Upper lobe of right lung (tissue), 1 donor: ENCODE results near the gene WFDC1. TPM values are rescaled to one million over a fixed set of nuclear protein-coding genes. Genes with fewer than 3 reads are reported as not detected.
"Not testable (repeated sequence)": the region's sequence is repeated elsewhere in the genome, so short reads cannot be mapped to it uniquely, and the experiment has no call there.

Experiments
- ATAC-seq: fragments of 200-7000 bp; cut with Tn5 transposase; one replicate; pipeline ENCODE4 v1.9.1; 2020; ENCODE audit warnings: mild to moderate bottlenecking, moderate library complexity
- DNase-seq: peaks from one replicate; pipeline ENCODE4 v3.0.0-alpha.2; 2020
- H3K27ac ChIP-seq: fragments of 200-600 bp; one replicate; pipeline ENCODE4 v1.8.0; 2022
- H3K27me3 ChIP-seq: fragments of 200-600 bp; one replicate; pipeline ENCODE4 v1.8.0; 2022; ENCODE audit warnings: mild to moderate bottlenecking
- H3K36me3 ChIP-seq: fragments of 200-600 bp; one replicate; pipeline ENCODE4 v1.8.0; 2022
- H3K4me1 ChIP-seq: fragments of 200-600 bp; one replicate; pipeline ENCODE4 v1.8.0; 2022
- H3K4me3 ChIP-seq: fragments of 200-600 bp; one replicate; pipeline ENCODE4 v1.8.0; 2022; ENCODE audit warnings: mild to moderate bottlenecking
- H3K9me3 ChIP-seq: fragments of 200-600 bp; one replicate; pipeline ENCODE4 v1.8.0; 2022
- CTCF ChIP-seq: fragments of 200-600 bp; IDR thresholded peaks from one replicate; pipeline ENCODE4 v1.8.0; 2022; ENCODE audit warnings: antibody characterized with exemption
- intact Hi-C: fragments of 100-400 bp; cut with DNase I; formaldehyde crosslinking; loops from one replicate; pipeline ENCODE4 v1.11.0; 2022
- total RNA-seq: library from RNA; stranded (reverse); fragmentation: NEBNext Ultra II Directional; extraction: Animal tissue kit (Norgen Biotek cat#: 25700); gene quantifications from one replicate; pipeline ENCODE4 v1.2.1, GENCODE V29; 2021
- donor health status: DM: no; HTN: yes; CAD: no; lungs with severe emphysema.

Gene WFDC1
- total RNA-seq, 1 donor from 2014 or later: 26.0 TPM

GRCh38 chr16:84331998-84332780 lies 37.5 kb downstream of the WFDC1 start:
- Histone ChIP-seq H3K4me1 (no peaks in the 10 kb centered on the region), H3K4me3 (no peak overlapping the region), H3K27ac (no peak overlapping the region), H3K36me3 (no peaks in the 10 kb centered on the region), H3K27me3 (no peaks in the 10 kb centered on the region), H3K9me3 (no peaks in the 10 kb centered on the region)
- intact Hi-C loops: no loop called here
- ATAC-seq (no peak), DNase-seq (peak; percentile 27)
- no peak for TF ChIP-seq CTCF

- Histone ChIP-seq H3K9me3 (no peaks in the 10 kb centered on the region), H3K27me3 (no peaks in the 10 kb centered on the region), H3K4me1 (no peaks in the 10 kb centered on the region), H3K36me3 (no peaks in the 10 kb centered on the region), H3K27ac (no peak overlapping the region), H3K4me3 (no peak overlapping the region)
- ATAC-seq: peak; percentile 96
- DNase-seq: peak; percentile 85
- TF ChIP-seq CTCF: no peak
- intact Hi-C loops: no loop called here
Measured at GRCh38 chr16:84332975-84333684, 38.5 kb downstream of the WFDC1 start.

- intact Hi-C loops: no loop called here
- Histone ChIP-seq H3K27ac (no peak overlapping the region), H3K4me1 (no peaks in the 10 kb centered on the region), H3K36me3 (no peaks in the 10 kb centered on the region), H3K4me3 (no peak overlapping the region), H3K9me3 (no peaks in the 10 kb centered on the region), H3K27me3 (no peaks in the 10 kb centered on the region)
- no peak for ATAC-seq
- TF ChIP-seq CTCF: no peak
- peak; percentile 47 for DNase-seq
Measured at GRCh38 chr16:84334058-84334457, 39.4 kb downstream of the WFDC1 start.

- no peaks in the 10 kb centered on the region for H3K36me3 ChIP-seq
- no peak for TF ChIP-seq CTCF
Measured at GRCh38 chr16:84334482-84334881, 39.8 kb downstream of the WFDC1 start.

GRCh38 chr16:84337236-84337635 lies 42.6 kb downstream of the WFDC1 start:
- ATAC-seq, H3K36me3 ChIP-seq, H3K4me3 ChIP-seq, H3K27me3 ChIP-seq, H3K27ac ChIP-seq, H3K9me3 ChIP-seq, H3K4me1 ChIP-seq, intact Hi-C loops, DNase-seq: not testable (repeated sequence)

More at GRCh38 chr16:84334482-84334881, 39.8 kb downstream of the WFDC1 start:
- intact Hi-C loops: no loop called here
- Histone ChIP-seq H3K9me3 (no peaks in the 10 kb centered on the region), H3K4me1 (no peaks in the 10 kb centered on the region), H3K4me3 (no peak overlapping the region), H3K27ac (no peak overlapping the region), H3K27me3 (no peaks in the 10 kb centered on the region)
- no peak for ATAC-seq
- DNase-seq: peak; percentile 25

GRCh38 chr16:84339311-84339710 lies 44.6 kb downstream of the WFDC1 start:
- Histone ChIP-seq H3K4me1 (no peaks in the 10 kb centered on the region), H3K27ac (no peak overlapping the region), H3K4me3 (no peak overlapping the region), H3K36me3 (no peaks in the 10 kb centered on the region), H3K9me3 (no peaks in the 10 kb centered on the region), H3K27me3 (no peaks in the 10 kb centered on the region)
- ATAC-seq: no peak
- DNase-seq: peak; percentile 29
- intact Hi-C loops: no loop called here
- TF ChIP-seq CTCF: no peak
